HCT116 (cell line): Measurements from ENCODE around the gene SPIN2A. TPM values are rescaled to one million over a fixed set of nuclear protein-coding genes. Genes with fewer than 3 reads are reported as not detected.
"Not testable (repeated sequence)": the region's sequence is repeated elsewhere in the genome, so short reads cannot be mapped to it uniquely, and the experiment has no call there.

Experiments used
- ATAC-seq: fragments of 200-7000 bp; cut with Tn5 transposase; 2 replicates; pipeline ENCODE4 v1.9.1; 2020; ENCODE audit warnings: mild to moderate bottlenecking, moderate library complexity
- BruUV-seq: library from RNA; stranded (reverse); fragments of 400-500 nt; replicated peaks from 2 replicates; lab custom pipeline; 2021; lab: Mats Ljungman, UMichigan
- CTCF ChIA-PET: fragments of 300-600 bp; sonication (Branson Sonifier 250); formaldehyde crosslinking; loops from one replicate; lab custom pipeline; 2021; ENCODE audit warnings: antibody characterized with exemption; lab: Charles Lee
- POLR2A ChIA-PET: fragments of 300-600, 350-600 bp; sonication (Branson Sonifier 250); formaldehyde crosslinking; loops from one replicate; lab custom pipeline; 2021; ENCODE audit warnings: antibody characterized with exemption; lab: Charles Lee
- RAD21 ChIA-PET, 2 experiments: fragments of 300-600 bp; sonication (Branson Sonifier 250); formaldehyde crosslinking; loops; one replicate each; lab custom pipeline; 2023; ENCODE audit warnings: low total read pairs in 2 of 2; ENCODE audit not compliant: uncharacterized antibody in 2 of 2, unreplicated experiment in 2 of 2, low non-redundant PET in 1 of 2; lab: Charles Lee
- DNase-seq: peaks from one replicate; pipeline ENCODE4 v3.0.0-alpha.2; 2010; ENCODE audit warnings: low read depth, low spot score
- H2AFZ ChIP-seq: fragments of 200-600 bp; shearing (Covaris generic), sonication (generic); 2 replicates; pipeline ENCODE4 v1.6.1; 2017; ENCODE audit warnings: low read depth, mixed run types, mixed read lengths, antibody characterized with exemption, low read length; ENCODE audit not compliant: poor library complexity, severe bottlenecking
- H3K27ac ChIP-seq: 2 replicates; pipeline ENCODE4 v1.5.1; 2012; ENCODE audit warnings: low read depth, low read length
- H3K27me3 ChIP-seq: fragments of 200-600 bp; sonication (generic); 2 replicates; pipeline ENCODE4 v1.6.1; 2016; ENCODE audit warnings: mixed run types, low read length, mixed read lengths; ENCODE audit not compliant: insufficient read depth
- H3K36me3 ChIP-seq, 2 experiments: fragments of 200-500 bp in 1 of 2; fragments of 200-600 bp in 1 of 2; sonication (Bioruptor generic) in 1 of 2; sonication (generic) in 1 of 2; 2 replicates each; pipeline versions ENCODE4 v1.5.1 to v1.6.1; 2014 to 2016; ENCODE audit warnings: low read length in 2 of 2, inconsistent platforms in 1 of 2, mixed read lengths in 1 of 2, mixed run types in 1 of 2; ENCODE audit not compliant: insufficient read depth in 2 of 2, control insufficient read depth in 1 of 2
- H3K4me1 ChIP-seq, 2 experiments: fragments of 200-600 bp in 1 of 2; sonication (generic) in 1 of 2; 2 replicates each; pipeline versions ENCODE4 v1.5.1 to v1.6.1; 2012 to 2017; ENCODE audit warnings: low read length in 2 of 2, inconsistent platforms in 1 of 2, mild to moderate bottlenecking in 1 of 2, mixed read lengths in 1 of 2, mixed run types in 1 of 2, moderate library complexity in 1 of 2; ENCODE audit not compliant: insufficient read depth in 2 of 2, control insufficient read depth in 1 of 2
- H3K4me2 ChIP-seq: fragments of 200-600 bp; sonication (generic); 2 replicates; pipeline ENCODE4 v1.6.1; 2017; ENCODE audit warnings: mixed run types, low read length, mixed read lengths
- H3K4me3 ChIP-seq, 2 experiments: fragments of 200-600 bp in 1 of 2; sonication (generic) in 1 of 2; replicated peaks in 1 of 2; 2 replicates each; pipeline ENCODE4 v1.5.1; 2011 to 2016; ENCODE audit warnings: low read length in 2 of 2, control low read depth in 1 of 2, low read depth in 1 of 2, mild to moderate bottlenecking in 1 of 2, mixed read lengths in 1 of 2, mixed run types in 1 of 2
- H3K79me2 ChIP-seq: fragments of 200-600 bp; sonication (generic); 2 replicates; pipeline ENCODE4 v1.6.1; 2017; ENCODE audit warnings: mild to moderate bottlenecking, mixed run types, low read length, moderate library complexity, mixed read lengths; ENCODE audit not compliant: insufficient read depth
- H3K9ac ChIP-seq: fragments of 200-600 bp; sonication (generic); 2 replicates; pipeline ENCODE4 v1.6.1; 2016; ENCODE audit warnings: low read length, mixed read lengths
- H3K9me2 ChIP-seq: fragments of 200-600 bp; sonication (generic), shearing (Covaris generic); 2 replicates; pipeline ENCODE4 v1.6.1; 2017; ENCODE audit warnings: mixed run types, mild to moderate bottlenecking, moderate library complexity; ENCODE audit not compliant: insufficient read depth
- H3K9me3 ChIP-seq, 2 experiments: fragments of 200-500 bp in 1 of 2; fragments of 200-600 bp in 1 of 2; sonication (Bioruptor generic) in 1 of 2; sonication (generic) in 1 of 2; 2 replicates each; pipeline ENCODE4 v1.6.1; 2014 to 2017; ENCODE audit warnings: low read length in 2 of 2, mixed read lengths in 2 of 2, inconsistent platforms in 1 of 2, low read depth in 1 of 2, mild to moderate bottlenecking in 1 of 2, mixed run types in 1 of 2, moderate library complexity in 1 of 2; ENCODE audit not compliant: control insufficient read depth in 1 of 2, insufficient read depth in 1 of 2
- H4K20me1 ChIP-seq: fragments of 200-600 bp; sonication (generic), shearing (Covaris generic); 2 replicates; pipeline ENCODE4 v1.6.1; 2017; ENCODE audit warnings: mixed run types, mild to moderate bottlenecking, moderate library complexity; ENCODE audit not compliant: insufficient read depth
- CEBPB ChIP-seq: IDR thresholded peaks from 2 replicates; pipeline ENCODE4 v1.6.1; 2012; ENCODE audit warnings: low read depth
- EZH2phosphoT487 ChIP-seq: fragments of 200-600 bp; IDR thresholded peaks from 2 replicates; pipeline ENCODE4 v1.6.1; 2018; ENCODE audit warnings: antibody characterized with exemption, borderline replicate concordance
- FOSL1 ChIP-seq: IDR thresholded peaks from 2 replicates; pipeline ENCODE4 v1.6.1; 2012; ENCODE audit warnings: low read depth
- JUND ChIP-seq: IDR thresholded peaks from 2 replicates; pipeline ENCODE4 v1.6.1; 2012
- POLR2A ChIP-seq: IDR thresholded peaks from 2 replicates; pipeline ENCODE4 v1.7.0; 2011; ENCODE audit warnings: borderline replicate concordance; ENCODE audit not compliant: insufficient read depth, insufficient read length; ENCODE audit errors: extremely low read depth
- POLR2AphosphoS5 ChIP-seq: IDR thresholded peaks from 2 replicates; pipeline ENCODE4 v1.6.1; 2011; ENCODE audit warnings: mild to moderate bottlenecking, low read depth, low read length, moderate library complexity
- SIN3A ChIP-seq: IDR thresholded peaks from 2 replicates; pipeline ENCODE4 v1.6.1; 2012; ENCODE audit warnings: low read depth
- TCF7L2 ChIP-seq: IDR thresholded peaks from 2 replicates; pipeline ENCODE4 v1.7.0; 2011; ENCODE audit warnings: borderline replicate concordance, inconsistent platforms; ENCODE audit not compliant: insufficient read depth, insufficient read length; ENCODE audit errors: extremely low read depth
- YY1 ChIP-seq: IDR thresholded peaks from 2 replicates; pipeline ENCODE4 v1.6.1; 2011; ENCODE audit warnings: low read length, low read depth, moderate library complexity, mild to moderate bottlenecking; ENCODE audit not compliant: insufficient replicate concordance; ENCODE audit errors: extremely low read depth
- ZFX ChIP-seq: fragments of 450-650 bp; IDR thresholded peaks from 2 replicates; pipeline ENCODE4 v1.6.1; 2017
- intact Hi-C: fragments of 100-400 bp; cut with micrococcal nuclease; formaldehyde crosslinking; loops from 2 replicates; pipeline ENCODE4 v1.10.0; 2022
- total RNA-seq: library from RNA; stranded (reverse); gene quantifications from one replicate; pipeline ENCODE4 v1.2.1, GENCODE V29; 2021; ENCODE audit not compliant: unreplicated experiment
- TF ChIP-seq, protein P1 (sequence below): IDR thresholded peaks from 2 replicates; pipeline ENCODE4 v1.6.1; 2012; ENCODE audit warnings: low read depth
- TF ChIP-seq, protein P2 (sequence below): IDR thresholded peaks from 2 replicates; pipeline ENCODE4 v1.6.1; 2012

Gene SPIN2A
- total RNA-seq, 1 experiment from 2014 or later = 0.54 TPM

DNA sequence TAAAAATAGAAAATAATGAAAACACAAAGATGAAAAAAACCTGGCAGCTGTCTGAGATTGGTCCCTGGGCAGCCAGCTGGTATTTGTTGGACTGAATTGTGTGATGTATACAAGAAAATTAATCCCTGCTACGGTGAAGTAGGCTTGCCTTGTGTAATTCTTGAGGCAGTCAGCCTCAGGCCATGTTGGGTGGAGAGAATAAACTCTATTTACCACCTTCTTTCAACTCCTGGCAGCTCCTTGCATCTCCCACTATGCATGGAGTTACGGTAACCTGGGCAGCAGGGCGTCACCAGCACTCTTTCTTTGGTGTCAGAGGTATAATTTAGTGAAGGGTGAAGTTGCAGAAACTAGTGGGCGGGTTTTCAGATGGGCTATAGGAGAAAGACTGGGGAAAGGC, 3.5 kb downstream of the SPIN2A start:
- RAD21 ChIA-PET = no interaction called here
- Histone ChIP-seq H3K79me2 (no peaks in the 10 kb centered on the region), H4K20me1 (no peaks in the 10 kb centered on the region), H3K9ac (no peak overlapping the region), H3K36me3 (no peaks in the 10 kb centered on the region), H3K4me3 (no peak overlapping the region), H3K4me2 (no peak overlapping the region), H3K27me3 (no peaks in the 10 kb centered on the region), H2AFZ (no peak overlapping the region), H3K4me1 (no peaks in the 10 kb centered on the region), H3K9me2 (no peaks in the 10 kb centered on the region), H3K27ac (no peak overlapping the region), H3K9me3 (no peaks in the 10 kb centered on the region)
- BruUV-seq = no TSS peak
- CTCF ChIA-PET = no interaction called here
- DNase-seq = no peak
- POLR2A ChIA-PET = no interaction called here
- ATAC-seq = no peak
- intact Hi-C loops = no loop called here
- no peak for TF ChIP-seq YY1

DNA sequence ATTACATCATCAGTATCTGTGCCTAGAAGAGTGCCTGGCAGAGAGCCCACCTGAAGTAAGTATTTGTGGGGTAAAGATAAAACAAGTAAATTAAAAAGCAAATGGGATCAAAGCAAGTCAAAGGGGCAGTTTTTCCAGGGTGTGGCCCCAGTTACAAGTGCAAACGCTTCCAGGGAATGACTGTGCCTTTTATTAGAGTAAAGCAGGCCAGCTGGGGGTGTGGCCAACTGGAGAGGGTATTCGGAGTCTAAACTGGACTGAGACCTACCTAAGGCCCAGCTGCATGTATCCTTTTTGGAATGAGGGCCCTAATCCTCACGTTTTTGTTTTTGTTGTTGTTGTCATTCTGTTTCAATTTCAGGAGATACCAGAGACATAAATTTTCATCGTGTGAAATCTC, 3.9 kb downstream of the SPIN2A start:
- H3K27me3 ChIP-seq, H3K4me1 ChIP-seq, H4K20me1 ChIP-seq, BruUV-seq, H3K4me2 ChIP-seq, POLR2A ChIA-PET, H3K36me3 ChIP-seq, H3K9ac ChIP-seq, CTCF ChIA-PET, ATAC-seq, H2AFZ ChIP-seq, RAD21 ChIA-PET, H3K9me3 ChIP-seq, intact Hi-C loops, H3K4me3 ChIP-seq, DNase-seq, H3K9me2 ChIP-seq, H3K79me2 ChIP-seq, H3K27ac ChIP-seq: not testable (repeated sequence)

DNA sequence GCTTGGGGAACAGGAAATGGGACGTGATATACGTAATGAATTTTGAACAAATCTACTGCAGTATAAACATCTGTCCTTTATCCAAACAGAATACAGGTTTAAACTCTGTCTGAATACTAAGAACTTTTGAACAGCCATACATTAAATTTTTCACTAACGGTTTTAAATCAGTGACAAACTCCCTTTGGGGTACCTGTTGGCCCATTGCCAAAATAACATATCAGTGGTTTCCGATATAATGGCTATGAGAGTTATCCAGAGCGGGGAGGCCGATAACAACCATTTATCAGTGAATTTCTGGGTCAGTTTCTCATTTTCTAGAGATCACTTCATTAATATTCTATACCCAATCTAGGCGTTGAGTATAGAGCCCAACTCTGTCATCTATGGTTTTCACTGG, 5.2 kb downstream of the SPIN2A start:
- intact Hi-C loops = no loop called here
- no peak overlapping the region for H3K27ac ChIP-seq
- H4K20me1 ChIP-seq = no peaks in the 10 kb centered on the region
- H3K9me2 ChIP-seq = no peaks in the 10 kb centered on the region
- H3K9ac ChIP-seq = no peak overlapping the region
- no peaks in the 10 kb centered on the region for H3K79me2 ChIP-seq
- no peak for ATAC-seq
- no peaks in the 10 kb centered on the region for H3K27me3 ChIP-seq
- no peak overlapping the region for H3K4me2 ChIP-seq
- H2AFZ ChIP-seq = no peak overlapping the region
- no peaks in the 10 kb centered on the region for H3K4me1 ChIP-seq
- no peaks in the 10 kb centered on the region for H3K9me3 ChIP-seq
- ChIA-PET RAD21 (no interaction called here), POLR2A (no interaction called here), CTCF (no interaction called here)
- no peak for DNase-seq
- no peak overlapping the region for H3K4me3 ChIP-seq
- no peaks in the 10 kb centered on the region for H3K36me3 ChIP-seq
- no TSS peak for BruUV-seq
- TF ChIP-seq, protein P1, sequence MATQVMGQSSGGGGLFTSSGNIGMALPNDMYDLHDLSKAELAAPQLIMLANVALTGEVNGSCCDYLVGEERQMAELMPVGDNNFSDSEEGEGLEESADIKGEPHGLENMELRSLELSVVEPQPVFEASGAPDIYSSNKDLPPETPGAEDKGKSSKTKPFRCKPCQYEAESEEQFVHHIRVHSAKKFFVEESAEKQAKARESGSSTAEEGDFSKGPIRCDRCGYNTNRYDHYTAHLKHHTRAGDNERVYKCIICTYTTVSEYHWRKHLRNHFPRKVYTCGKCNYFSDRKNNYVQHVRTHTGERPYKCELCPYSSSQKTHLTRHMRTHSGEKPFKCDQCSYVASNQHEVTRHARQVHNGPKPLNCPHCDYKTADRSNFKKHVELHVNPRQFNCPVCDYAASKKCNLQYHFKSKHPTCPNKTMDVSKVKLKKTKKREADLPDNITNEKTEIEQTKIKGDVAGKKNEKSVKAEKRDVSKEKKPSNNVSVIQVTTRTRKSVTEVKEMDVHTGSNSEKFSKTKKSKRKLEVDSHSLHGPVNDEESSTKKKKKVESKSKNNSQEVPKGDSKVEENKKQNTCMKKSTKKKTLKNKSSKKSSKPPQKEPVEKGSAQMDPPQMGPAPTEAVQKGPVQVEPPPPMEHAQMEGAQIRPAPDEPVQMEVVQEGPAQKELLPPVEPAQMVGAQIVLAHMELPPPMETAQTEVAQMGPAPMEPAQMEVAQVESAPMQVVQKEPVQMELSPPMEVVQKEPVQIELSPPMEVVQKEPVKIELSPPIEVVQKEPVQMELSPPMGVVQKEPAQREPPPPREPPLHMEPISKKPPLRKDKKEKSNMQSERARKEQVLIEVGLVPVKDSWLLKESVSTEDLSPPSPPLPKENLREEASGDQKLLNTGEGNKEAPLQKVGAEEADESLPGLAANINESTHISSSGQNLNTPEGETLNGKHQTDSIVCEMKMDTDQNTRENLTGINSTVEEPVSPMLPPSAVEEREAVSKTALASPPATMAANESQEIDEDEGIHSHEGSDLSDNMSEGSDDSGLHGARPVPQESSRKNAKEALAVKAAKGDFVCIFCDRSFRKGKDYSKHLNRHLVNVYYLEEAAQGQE = no peak
- no peak for TF ChIP-seq ZFX
- no peak for TF ChIP-seq FOSL1
- no peak for TF ChIP-seq JUND
- no peak for TF ChIP-seq POLR2AphosphoS5
- TF ChIP-seq POLR2A = no peak
- TF ChIP-seq, protein P2, sequence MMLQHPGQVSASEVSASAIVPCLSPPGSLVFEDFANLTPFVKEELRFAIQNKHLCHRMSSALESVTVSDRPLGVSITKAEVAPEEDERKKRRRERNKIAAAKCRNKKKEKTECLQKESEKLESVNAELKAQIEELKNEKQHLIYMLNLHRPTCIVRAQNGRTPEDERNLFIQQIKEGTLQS = no peak
- TF ChIP-seq SIN3A = no peak
- TF ChIP-seq EZH2phosphoT487 = no peak
- no peak for TF ChIP-seq CEBPB
- TF ChIP-seq TCF7L2 = no peak
